CD4-positive, CD25-positive, alpha-beta regulatory T cell (primary cell): ENCODE measurements around the gene SPATC1L. TPM values are rescaled to one million over a fixed set of nuclear protein-coding genes. Genes with fewer than 3 reads are reported as not detected.

Source experiments
- ATAC-seq, 2 donors: fragments of 150-1000 bp; cut with Tn5 transposase; one replicate each; pipeline ENCODE4 v1.10.0; 2021; ENCODE audit warnings: low read depth in 2 of 2, moderate number of reproducible peaks in 2 of 2, moderate library complexity in 1 of 2
- DNase-seq, 3 donors: peaks; one replicate each; pipeline versions ENCODE4 v3.0.0 to v3.0.0-alpha.2; 2012 to 2022; ENCODE audit warnings: mixed read lengths in 1 of 3
- H3K27ac ChIP-seq: one replicate; pipeline ENCODE4 v1.7.0; 2013; ENCODE audit warnings: mild to moderate bottlenecking, low read length; ENCODE audit not compliant: insufficient read depth, poor library complexity, severe bottlenecking
- H3K27me3 ChIP-seq: one replicate; pipeline ENCODE4 v1.7.0; 2013; ENCODE audit warnings: low read length; ENCODE audit not compliant: control insufficient read depth, insufficient read depth
- H3K36me3 ChIP-seq: one replicate; pipeline ENCODE4 v1.7.0; 2013; ENCODE audit warnings: mild to moderate bottlenecking, low read length, moderate library complexity; ENCODE audit not compliant: control insufficient read depth, insufficient read depth
- H3K4me1 ChIP-seq: 2 replicates; pipeline ENCODE4 v1.7.0; 2013; ENCODE audit warnings: mild to moderate bottlenecking, low read length; ENCODE audit not compliant: insufficient read depth, control insufficient read depth, poor library complexity, severe bottlenecking
- H3K4me3 ChIP-seq: one replicate; pipeline ENCODE4 v1.7.0; 2013; ENCODE audit warnings: low read depth, mild to moderate bottlenecking, low read length, moderate library complexity
- H3K9me3 ChIP-seq, 2 experiments: 1 replicate in 1 of 2; 2 replicates in 1 of 2; pipeline ENCODE4 v1.7.0; 2013; ENCODE audit warnings: low read length in 2 of 2, mild to moderate bottlenecking in 1 of 2, moderate library complexity in 1 of 2; ENCODE audit not compliant: control insufficient read depth in 2 of 2
- H3K27ac Mint-ChIP-seq, 3 donors: one replicate each; pipeline ENCODE4 v1.8.0; 2020 to 2022; ENCODE audit warnings: mild to moderate bottlenecking in 3 of 3, mixed read lengths in 3 of 3, moderate library complexity in 2 of 3
- H3K27me3 Mint-ChIP-seq: one replicate; pipeline ENCODE4 v1.8.0; 2022; ENCODE audit warnings: mild to moderate bottlenecking, mixed read lengths
- H3K36me3 Mint-ChIP-seq: one replicate; pipeline ENCODE4 v1.8.0; 2020; ENCODE audit warnings: mixed read lengths
- H3K4me1 Mint-ChIP-seq, 4 donors: one replicate each; pipeline ENCODE4 v1.8.0; 2020 to 2022; ENCODE audit warnings: mixed read lengths in 4 of 4, mild to moderate bottlenecking in 1 of 4
- H3K4me3 Mint-ChIP-seq, 4 donors: one replicate each; pipeline ENCODE4 v1.8.0; 2020 to 2022; ENCODE audit warnings: mild to moderate bottlenecking in 4 of 4, mixed read lengths in 4 of 4, moderate library complexity in 3 of 4
- H3K9me3 Mint-ChIP-seq, 7 donors: one replicate each; pipeline ENCODE4 v1.8.0; 2020 to 2022; ENCODE audit warnings: mixed read lengths in 7 of 7, mild to moderate bottlenecking in 3 of 7, moderate library complexity in 2 of 7
- polyA plus RNA-seq, 4 donors: library from polyadenylated mRNA; unstranded; fragments of 300-500 nt; fragmentation: Illumina TruSeq; gene quantifications; one replicate each; pipeline ENCODE4 v1.2.3, GENCODE V29; 2021
- total RNA-seq: library from RNA; stranded (reverse); gene quantifications from one replicate; pipeline ENCODE4 v1.2.3, GENCODE V29; 2022

Gene SPATC1L
- total and polyA plus RNA-seq, 5 donors from 2014 or later = 1.7 to 9.2 (median 6.0) TPM

DNA sequence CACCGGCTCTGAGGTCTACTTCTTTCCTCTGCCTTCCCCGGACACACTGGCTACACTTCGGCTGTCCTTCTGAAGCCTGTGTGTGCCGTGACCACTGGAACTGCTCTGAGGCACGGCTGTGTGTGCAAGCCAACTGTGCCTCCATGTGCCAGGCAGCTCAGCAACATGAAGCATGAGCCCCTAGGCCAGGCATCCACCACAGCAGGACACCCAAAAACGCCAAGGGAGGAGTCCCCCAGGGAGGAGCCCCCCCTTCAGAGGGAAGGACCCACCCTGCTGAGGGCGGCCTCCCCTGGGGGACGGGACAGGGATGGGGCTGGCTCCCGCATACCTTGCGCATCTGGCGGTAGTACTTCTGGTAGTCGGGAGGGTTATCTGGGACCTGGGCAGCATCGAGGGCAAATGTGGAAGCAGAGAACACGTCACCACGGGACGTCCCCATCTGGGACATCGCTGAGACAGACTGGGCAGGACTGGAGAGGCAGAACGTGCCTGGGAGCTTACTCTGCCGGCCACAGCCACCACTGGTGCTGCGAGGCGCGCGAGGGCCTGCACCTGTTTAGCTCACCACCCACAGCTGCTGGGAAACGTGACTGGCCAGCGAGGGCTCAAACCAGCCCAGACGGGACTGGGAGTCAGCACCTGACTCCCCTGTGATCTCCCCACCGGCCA lies 23.8 kb upstream of the SPATC1L start:
- Histone ChIP-seq H3K4me3 (no peak overlapping the region), H3K9me3 (no peaks in the 10 kb centered on the region), H3K27ac (no peak overlapping the region), H3K4me1 (no peaks in the 10 kb centered on the region), H3K36me3 (peaks cover 33% of the 10 kb centered on the region), H3K27me3 (no peaks in the 10 kb centered on the region)
- no peaks in the 10 kb centered on the region for H3K27me3 Mint-ChIP-seq
- DNase-seq = no peak
- no peaks in the 10 kb centered on the region for H3K9me3 Mint-ChIP-seq
- no peak for ATAC-seq
- no peaks in the 10 kb centered on the region for H3K4me1 Mint-ChIP-seq
- H3K4me3 Mint-ChIP-seq = no peak overlapping the region
- H3K27ac Mint-ChIP-seq = no peak overlapping the region
- peaks cover 15% of the 10 kb centered on the region for H3K36me3 Mint-ChIP-seq

DNA sequence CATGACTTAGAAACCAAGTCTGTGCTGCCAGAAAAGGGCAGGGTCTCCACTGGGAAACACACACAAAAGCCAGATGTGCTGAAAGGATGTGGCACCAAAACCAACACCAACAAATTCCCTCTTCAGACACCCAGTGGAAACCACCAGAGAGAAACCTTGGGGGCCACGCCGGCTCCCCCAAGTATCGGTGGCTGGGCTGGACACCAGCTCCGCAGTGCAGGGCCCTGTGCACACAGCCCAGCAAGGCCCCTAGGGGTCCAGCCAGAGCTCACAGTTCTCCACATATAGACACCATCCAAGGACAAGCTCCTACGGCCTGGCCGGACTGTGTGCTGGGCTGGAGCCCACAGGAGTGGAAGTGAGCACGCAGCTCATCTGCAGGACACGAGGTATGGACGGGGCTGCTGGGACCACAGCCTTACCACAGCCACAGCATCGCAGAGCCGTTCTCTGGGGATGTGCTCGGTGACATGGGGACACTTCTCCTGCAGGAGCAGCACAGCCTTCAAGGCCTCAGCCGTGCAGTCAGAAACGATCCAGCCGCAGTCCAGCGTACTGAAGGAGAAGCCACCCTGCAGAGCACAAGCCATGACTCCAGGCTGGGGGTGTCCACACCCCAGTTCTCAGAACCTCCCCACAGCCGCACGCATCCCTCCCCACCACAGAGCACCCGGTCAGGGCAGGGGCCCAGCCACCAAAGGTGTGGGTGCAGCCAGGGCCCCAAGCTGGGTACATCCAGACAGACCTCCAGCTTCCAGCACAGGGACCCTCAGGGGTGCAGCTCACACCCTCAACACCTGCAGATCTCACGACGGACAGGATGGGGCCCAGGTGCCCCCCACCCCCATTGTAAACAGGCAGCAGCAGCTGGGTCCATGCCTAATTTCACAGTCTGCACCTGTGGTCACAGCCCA lies 23.0 kb upstream of the SPATC1L start:
- Mint-ChIP-seq H3K4me1 (no peaks in the 10 kb centered on the region), H3K27me3 (no peaks in the 10 kb centered on the region), H3K36me3 (peaks cover 18% of the 10 kb centered on the region), H3K9me3 (no peaks in the 10 kb centered on the region), H3K4me3 (no peak overlapping the region), H3K27ac (peak overlapping the region in 1 of 3 donors; percentile 52)
- H3K4me1 ChIP-seq = no peaks in the 10 kb centered on the region
- H3K9me3 ChIP-seq = no peaks in the 10 kb centered on the region
- ATAC-seq = peak in 1 of 2 donors; percentile 16
- DNase-seq = no peak
- peaks cover 33% of the 10 kb centered on the region for H3K36me3 ChIP-seq
- no peak overlapping the region for H3K4me3 ChIP-seq
- no peaks in the 10 kb centered on the region for H3K27me3 ChIP-seq
- no peak overlapping the region for H3K27ac ChIP-seq

DNA sequence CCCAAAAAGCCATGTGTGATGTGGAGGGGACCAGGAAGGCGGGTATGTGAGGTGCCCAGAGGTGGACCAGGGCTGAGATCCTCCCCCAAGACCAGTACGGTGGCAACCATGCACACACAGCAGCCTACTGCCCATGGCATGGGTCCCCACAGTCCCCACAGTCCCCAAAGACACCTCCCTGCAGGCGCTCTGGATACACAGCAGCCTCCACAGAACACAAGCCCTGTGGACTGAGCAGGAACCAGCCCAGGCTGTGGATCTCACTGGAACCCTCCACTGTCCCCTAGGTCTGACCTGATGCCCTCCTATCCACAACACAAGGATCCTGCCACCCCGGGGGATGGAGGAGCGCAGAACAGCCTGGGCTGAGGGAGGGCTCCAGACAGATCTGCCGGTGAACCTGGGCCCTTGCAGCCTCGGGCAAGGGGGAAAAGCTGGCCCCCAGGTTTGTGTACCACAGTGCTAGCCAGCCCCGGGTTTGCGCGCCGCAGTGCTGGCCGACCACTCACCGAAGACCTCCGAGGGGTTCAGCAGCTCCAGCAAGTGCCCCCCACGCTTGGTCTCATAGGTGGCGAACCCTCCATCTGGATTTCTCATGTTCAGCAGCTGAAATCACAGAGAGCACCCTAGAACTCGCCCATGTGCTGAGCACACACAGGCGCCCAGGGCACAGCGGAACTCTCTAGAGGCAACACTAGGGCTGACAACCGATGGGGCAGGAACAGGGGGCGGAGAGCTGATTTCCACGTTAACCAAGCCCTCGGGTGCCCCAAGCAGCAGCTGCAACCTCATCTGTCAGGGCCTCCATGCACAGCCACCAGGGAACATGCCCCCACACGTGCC lies 22.1 kb upstream of the SPATC1L start:
- Mint-ChIP-seq H3K9me3 (no peaks in the 10 kb centered on the region), H3K27ac (no peak overlapping the region), H3K27me3 (no peaks in the 10 kb centered on the region), H3K36me3 (peaks cover 15% of the 10 kb centered on the region), H3K4me1 (no peaks in the 10 kb centered on the region), H3K4me3 (no peak overlapping the region)
- Histone ChIP-seq H3K9me3 (no peaks in the 10 kb centered on the region), H3K36me3 (peaks cover 33% of the 10 kb centered on the region), H3K27me3 (no peaks in the 10 kb centered on the region), H3K4me1 (no peaks in the 10 kb centered on the region), H3K27ac (no peak overlapping the region), H3K4me3 (no peak overlapping the region)
- no peak for DNase-seq
- no peak for ATAC-seq

DNA sequence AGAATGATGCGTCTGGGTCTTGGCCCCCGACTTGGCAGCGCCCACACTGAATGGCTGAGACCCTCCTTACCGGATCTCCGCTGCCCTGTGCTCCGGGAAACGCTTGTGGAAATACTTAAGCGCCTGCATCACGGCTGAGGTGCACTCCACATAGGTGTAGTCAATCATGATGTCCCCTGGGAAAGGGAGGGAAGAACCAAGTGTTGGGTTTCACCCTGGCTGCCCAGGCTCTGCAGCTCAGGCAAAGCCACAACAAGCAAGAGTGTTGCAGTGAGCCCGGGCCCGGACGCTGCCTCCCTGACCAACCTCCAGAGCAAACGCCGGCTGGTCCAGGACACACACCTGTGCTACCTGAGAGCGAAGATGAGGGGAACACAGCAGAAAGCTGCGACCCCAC lies 21.5 kb upstream of the SPATC1L start:
- no peaks in the 10 kb centered on the region for H3K4me1 ChIP-seq
- no peaks in the 10 kb centered on the region for H3K9me3 ChIP-seq
- DNase-seq = no peak
- Mint-ChIP-seq H3K36me3 (peaks cover 15% of the 10 kb centered on the region), H3K4me3 (peak overlapping the region in 1 of 4 donors; percentile 21), H3K4me1 (no peaks in the 10 kb centered on the region), H3K9me3 (no peaks in the 10 kb centered on the region), H3K27ac (peak overlapping the region in 1 of 3 donors; percentile 26), H3K27me3 (no peaks in the 10 kb centered on the region)
- H3K27ac ChIP-seq = no peak overlapping the region
- no peak for ATAC-seq
- H3K36me3 ChIP-seq = peaks cover 33% of the 10 kb centered on the region
- no peaks in the 10 kb centered on the region for H3K27me3 ChIP-seq
- no peak overlapping the region for H3K4me3 ChIP-seq

DNA sequence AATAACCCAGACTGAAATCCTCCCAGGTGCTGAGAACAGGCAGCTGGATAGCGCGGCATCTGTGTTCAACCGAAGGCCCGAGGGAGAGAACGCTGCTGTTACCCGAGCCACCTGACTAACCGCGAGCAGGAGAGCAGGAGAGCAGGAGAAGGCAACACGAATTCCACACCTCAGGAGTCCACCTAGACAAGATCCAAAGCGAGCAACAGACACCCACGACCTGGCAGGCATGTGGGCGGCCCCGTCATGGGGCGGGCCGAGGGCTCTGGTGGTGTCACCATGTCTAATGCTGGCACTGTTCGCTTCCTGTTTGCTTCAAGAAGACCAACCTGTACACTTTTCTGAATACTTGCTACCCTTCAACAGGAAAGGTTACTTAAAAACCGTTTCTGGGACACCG lies 20.9 kb upstream of the SPATC1L start:
- DNase-seq (no peak), ATAC-seq (no peak)
- H3K4me1 Mint-ChIP-seq = no peaks in the 10 kb centered on the region
- Histone ChIP-seq H3K4me1 (no peaks in the 10 kb centered on the region), H3K27me3 (no peaks in the 10 kb centered on the region), H3K36me3 (peaks cover 32% of the 10 kb centered on the region), H3K9me3 (no peaks in the 10 kb centered on the region), H3K27ac (no peak overlapping the region), H3K4me3 (no peak overlapping the region)
- peaks cover 15% of the 10 kb centered on the region for H3K36me3 Mint-ChIP-seq
- no peak overlapping the region for H3K4me3 Mint-ChIP-seq
- H3K27me3 Mint-ChIP-seq = no peaks in the 10 kb centered on the region
- H3K27ac Mint-ChIP-seq = peak overlapping the region in 1 of 3 donors; percentile 26
- no peaks in the 10 kb centered on the region for H3K9me3 Mint-ChIP-seq

DNA sequence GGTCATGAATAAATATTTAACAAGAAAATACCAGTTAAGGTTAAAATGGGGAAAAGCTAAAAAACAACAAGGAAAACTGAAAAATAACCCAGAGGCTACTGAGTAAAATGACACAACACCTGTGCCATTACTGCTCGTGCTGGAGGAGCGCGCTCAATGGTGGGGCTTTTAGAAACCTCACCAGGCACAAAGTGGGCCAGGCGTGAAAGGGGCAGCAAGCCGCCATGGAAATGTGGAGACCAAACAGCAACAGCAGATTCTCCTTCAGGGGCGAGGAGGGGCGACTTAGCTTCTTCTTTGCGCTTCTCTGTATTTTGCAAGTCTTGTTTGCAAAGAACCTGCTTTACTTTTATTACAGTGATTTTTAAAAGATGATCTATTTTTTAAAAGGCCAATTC lies 18.9 kb upstream of the SPATC1L start:
- ATAC-seq = no peak
- H3K9me3 Mint-ChIP-seq = no peaks in the 10 kb centered on the region
- Histone ChIP-seq H3K27ac (no peak overlapping the region), H3K27me3 (no peaks in the 10 kb centered on the region), H3K9me3 (no peaks in the 10 kb centered on the region), H3K4me3 (no peak overlapping the region), H3K4me1 (no peaks in the 10 kb centered on the region), H3K36me3 (peaks cover 44% of the 10 kb centered on the region)
- peaks cover 30% of the 10 kb centered on the region for H3K36me3 Mint-ChIP-seq
- no peaks in the 10 kb centered on the region for H3K27me3 Mint-ChIP-seq
- H3K4me1 Mint-ChIP-seq = peaks cover 0 to 8% (median 0%) of the 10 kb centered on the region in 4 donors
- DNase-seq = no peak
- H3K27ac Mint-ChIP-seq = no peak overlapping the region
- no peak overlapping the region for H3K4me3 Mint-ChIP-seq

DNA sequence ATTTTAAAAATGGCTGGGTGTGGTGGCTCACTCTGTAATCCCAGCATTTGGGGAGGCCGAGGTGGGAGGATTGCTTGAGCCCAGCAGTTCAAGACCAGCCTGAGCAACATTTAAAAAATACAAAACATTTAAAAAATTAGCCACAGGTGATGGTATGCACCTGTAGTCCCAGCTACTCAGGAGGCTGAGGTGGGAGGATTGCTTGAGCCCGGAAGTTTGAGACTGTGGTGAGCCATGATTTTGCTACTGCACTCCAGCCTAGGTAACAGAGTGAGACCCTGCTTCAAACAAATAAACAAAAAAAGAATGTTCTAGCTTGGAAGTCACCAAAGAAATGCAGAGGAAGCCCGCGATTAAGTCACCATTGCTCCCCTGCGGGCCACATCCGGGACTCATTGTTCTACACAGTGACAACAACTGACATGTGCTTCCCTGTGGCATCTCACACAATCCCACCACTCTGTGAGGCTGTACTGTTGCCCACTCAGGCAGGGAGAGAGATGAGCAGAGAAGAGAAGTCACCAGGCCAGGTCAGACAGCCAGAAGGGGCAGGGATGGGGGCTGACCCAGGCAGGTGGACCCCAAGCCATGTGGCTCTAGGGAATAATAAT lies 18.4 kb upstream of the SPATC1L start:
- Histone ChIP-seq H3K27me3 (no peaks in the 10 kb centered on the region), H3K4me1 (no peaks in the 10 kb centered on the region), H3K4me3 (no peak overlapping the region), H3K36me3 (peaks cover 44% of the 10 kb centered on the region), H3K27ac (no peak overlapping the region), H3K9me3 (no peaks in the 10 kb centered on the region)
- no peak for DNase-seq
- ATAC-seq = no peak
- H3K36me3 Mint-ChIP-seq = peaks cover 25% of the 10 kb centered on the region
- peaks cover 0 to 8% (median 0%) of the 10 kb centered on the region in 4 donors for H3K4me1 Mint-ChIP-seq
- H3K27ac Mint-ChIP-seq = no peak overlapping the region
- no peaks in the 10 kb centered on the region for H3K27me3 Mint-ChIP-seq
- no peaks in the 10 kb centered on the region for H3K9me3 Mint-ChIP-seq
- no peak overlapping the region for H3K4me3 Mint-ChIP-seq
